ENCODE measurements around the gene YEATS2.

YEATS2 gene

DNA sequence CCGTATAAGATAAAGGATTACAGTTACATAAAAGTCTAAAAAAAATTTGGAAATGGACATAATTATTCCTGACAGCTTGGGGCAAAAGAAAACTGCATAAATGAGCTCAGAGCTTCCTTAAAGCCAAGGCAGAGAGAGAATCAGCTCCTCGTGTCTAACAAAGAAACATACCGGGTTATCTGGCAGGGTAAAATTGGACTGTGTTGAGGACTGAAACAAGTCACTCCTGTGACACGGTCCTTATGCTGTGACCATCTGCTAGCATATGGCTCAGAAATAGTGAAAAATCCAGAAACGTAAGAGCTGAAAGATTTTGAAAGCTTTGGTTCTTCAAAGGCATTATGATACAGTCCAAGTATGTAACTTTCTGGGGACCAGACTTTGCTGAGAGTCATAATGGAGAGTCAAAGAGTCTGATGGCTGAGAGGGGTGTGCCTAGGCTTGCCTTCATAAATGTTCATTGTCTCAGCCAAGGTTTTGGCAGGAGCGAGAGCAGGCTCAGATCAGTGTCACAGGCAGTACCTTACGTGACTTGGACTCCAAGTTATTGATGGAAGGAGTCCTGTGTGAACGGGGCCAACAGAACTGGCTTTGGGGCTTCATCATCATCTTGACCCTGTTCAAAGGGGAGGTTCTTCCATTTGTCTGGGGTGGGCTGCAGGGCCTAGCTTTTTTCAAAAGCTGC is 115.3 kb downstream of the YEATS2 start:
- DNase-seq (ENCODE audit: low read depth in 3 of 3) = no peak

DNA sequence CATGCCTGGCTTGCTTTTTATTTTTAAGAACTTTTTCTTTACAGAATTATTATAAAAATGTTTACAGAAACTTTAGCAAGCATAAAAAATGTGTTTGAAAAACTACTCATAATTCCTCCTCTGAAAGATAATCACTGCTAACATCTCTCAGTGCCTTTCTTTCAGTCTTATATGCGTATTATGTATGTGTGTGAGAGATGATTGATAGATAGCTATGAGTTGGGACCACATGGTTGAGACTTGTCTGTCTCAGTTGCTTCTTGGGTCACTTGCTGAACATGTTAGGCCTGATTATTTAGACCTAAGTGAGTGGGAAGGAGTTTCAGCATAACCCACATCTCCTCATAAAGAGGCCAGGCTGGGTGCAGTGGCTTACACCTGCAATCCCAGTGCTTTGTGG is 116.6 kb downstream of the YEATS2 start:
- DNase-seq (ENCODE audit: low read depth in 3 of 3) = no peak

GRCh38 chr3:183815563-183815940 is 118.0 kb downstream of the YEATS2 start:
- DNase-seq (ENCODE audit: low read depth in 3 of 3) = no peak

GRCh38 chr3:183815951-183816475 is 118.4 kb downstream of the YEATS2 start:
- no peak for DNase-seq (ENCODE audit: low read depth in 3 of 3)

DNA sequence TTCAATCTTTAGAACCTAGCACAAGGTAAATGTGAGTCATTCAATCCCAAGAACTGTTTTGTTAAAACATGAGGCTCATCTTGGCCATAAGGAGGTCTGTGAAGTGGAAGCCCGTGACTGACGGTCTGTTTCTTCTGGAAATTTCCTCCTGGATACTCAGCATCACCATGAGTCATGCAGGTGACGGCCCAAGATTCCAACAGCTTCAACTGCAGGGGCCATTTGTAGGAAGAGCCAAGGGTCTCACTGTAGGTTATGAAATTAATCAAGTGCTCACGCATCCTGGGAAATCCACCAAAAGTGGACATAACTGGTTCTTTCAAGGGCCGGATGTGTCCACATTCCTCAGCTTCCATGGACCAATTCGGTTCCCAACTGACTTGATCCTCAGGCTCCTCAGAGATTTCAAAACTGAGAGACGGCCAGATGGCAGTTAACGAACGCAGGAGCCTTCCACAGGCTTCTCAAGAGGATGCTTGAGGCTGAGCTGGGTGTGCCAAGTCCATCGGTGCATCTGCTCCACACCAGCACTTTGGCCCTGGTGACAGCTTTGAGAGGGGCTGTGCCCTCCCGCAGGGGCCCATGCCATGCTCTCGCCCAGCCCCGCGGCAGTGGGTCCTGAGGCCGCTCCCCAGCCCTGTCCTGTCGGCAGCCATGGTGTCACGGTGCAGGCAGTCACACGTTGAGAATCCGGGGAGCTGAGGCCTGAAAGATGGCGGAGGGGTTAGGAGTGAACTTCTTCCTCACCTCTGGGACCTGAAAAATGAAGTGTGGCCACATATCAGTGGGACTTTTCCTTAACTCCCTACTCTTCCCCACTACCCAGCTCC is 119.3 kb downstream of the YEATS2 start:
- no peak for DNase-seq (ENCODE audit: low read depth in 3 of 3)

- no peak for DNase-seq (ENCODE audit: low read depth in 3 of 3)
Measured at GRCh38 chr3:183817639-183818038, 120.0 kb downstream of the YEATS2 start.

DNA sequence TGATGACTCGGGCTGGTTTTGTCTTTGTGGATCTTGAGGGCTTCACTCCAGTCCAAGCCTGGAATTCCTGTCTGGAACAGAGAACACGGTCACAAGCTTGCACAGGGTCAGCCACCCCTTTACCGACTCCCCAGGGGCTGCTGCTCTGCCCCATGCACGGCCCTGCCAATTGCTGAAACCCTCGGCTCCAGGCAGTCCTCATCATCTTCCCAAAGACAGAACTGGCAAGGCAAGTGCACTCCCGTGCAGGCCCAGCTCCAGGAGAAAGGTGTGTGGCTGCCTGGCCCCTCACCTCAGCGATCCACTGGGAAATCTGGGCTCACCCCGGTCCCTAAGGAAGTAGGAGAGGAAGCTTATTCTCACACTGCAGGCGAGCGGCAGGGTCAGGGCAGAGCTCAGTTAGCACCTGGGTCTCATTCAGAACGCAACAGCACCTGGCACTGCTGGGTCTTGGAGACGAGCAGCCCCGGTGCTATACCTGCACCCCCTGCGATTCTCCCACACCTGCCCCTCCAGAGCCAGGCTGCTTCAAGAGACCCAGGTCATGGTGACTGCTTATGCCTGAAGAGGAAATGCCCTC is 120.5 kb downstream of the YEATS2 start:
- DNase-seq (ENCODE audit: low read depth in 3 of 3) = no peak

GRCh38 chr3:183818706-183819624 is 121.4 kb downstream of the YEATS2 start:
- DNase-seq (ENCODE audit: low read depth in 3 of 3) = no peak

GRCh38 chr3:183819831-183820230 is 122.2 kb downstream of the YEATS2 start:
- no peak for DNase-seq (ENCODE audit: low read depth in 3 of 3)

DNA sequence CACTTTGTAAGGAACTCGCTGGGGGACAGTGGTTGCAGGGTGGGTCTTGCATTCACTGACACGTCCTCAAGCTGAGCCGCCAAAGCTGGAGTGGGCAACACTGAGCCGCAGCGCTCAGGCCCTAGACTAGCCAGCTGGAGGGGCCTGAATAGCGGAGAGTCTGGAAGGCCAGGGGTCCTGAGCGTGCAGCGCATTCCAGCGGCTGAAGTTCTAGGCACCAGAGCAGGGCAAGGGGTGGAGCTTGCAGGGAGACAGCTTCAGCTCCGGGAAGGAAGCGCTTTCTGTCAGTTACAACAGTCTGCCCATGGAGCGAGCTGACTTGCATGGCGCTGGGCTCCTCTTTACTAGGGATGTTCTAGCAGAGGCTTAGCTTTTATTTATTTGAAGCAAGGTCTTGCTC is 125.0 kb downstream of the YEATS2 start:
- DNase-seq (ENCODE audit: low read depth in 3 of 3) = no peak

DNA sequence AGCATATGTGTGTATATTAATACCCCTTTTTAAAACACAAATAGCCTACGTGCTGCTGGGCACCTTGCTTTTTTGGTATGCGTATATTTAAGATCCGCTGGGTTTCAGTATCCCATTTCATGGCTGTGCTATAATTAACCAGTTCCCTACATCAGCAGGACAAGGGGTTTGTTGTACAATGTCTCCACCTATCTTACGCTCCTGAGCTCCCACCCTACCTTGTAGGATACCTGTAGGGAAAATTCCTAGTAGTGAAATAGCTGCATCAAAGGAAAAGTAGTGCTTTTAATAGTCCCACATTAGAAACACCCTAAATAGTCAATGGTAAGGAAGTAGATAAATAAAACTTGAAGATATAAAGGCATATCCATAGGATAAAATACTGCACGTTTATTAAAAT is 126.4 kb downstream of the YEATS2 start:
- no peak for DNase-seq (ENCODE audit: low read depth in 3 of 3)

GRCh38 chr3:183824761-183825455 is 127.3 kb downstream of the YEATS2 start:
- DNase-seq (ENCODE audit: low read depth in 3 of 3) = peak in 1 of 3 experiments; percentile 9

GRCh38 chr3:183825456-183826161 is 128.0 kb downstream of the YEATS2 start, which contains the start of gene MAP6D1:
MAP6D1 (minus strand) TSS chr3:183825577; CDS start chr3:183825547, 30 bp downstream.
- DNase-seq (ENCODE audit: low read depth in 3 of 3) = peak in 2 of 3 experiments; percentile 13 to 21

GRCh38 chr3:183826448-183827250 is 129.1 kb downstream of the YEATS2 start:
- no peak for DNase-seq (ENCODE audit: low read depth in 3 of 3)

GRCh38 chr3:183827809-183828537 is 130.4 kb downstream of the YEATS2 start:
- DNase-seq (ENCODE audit: low read depth in 3 of 3) = no peak

GRCh38 chr3:183828538-183828870 is 130.9 kb downstream of the YEATS2 start:
- DNase-seq (ENCODE audit: low read depth in 3 of 3) = no peak

- DNase-seq (ENCODE audit: low read depth in 3 of 3) = no peak
Measured at GRCh38 chr3:183829466-183829865, 131.9 kb downstream of the YEATS2 start.

GRCh38 chr3:183830187-183830586 is 132.6 kb downstream of the YEATS2 start:
- no peak for DNase-seq (ENCODE audit: low read depth in 3 of 3)

DNA sequence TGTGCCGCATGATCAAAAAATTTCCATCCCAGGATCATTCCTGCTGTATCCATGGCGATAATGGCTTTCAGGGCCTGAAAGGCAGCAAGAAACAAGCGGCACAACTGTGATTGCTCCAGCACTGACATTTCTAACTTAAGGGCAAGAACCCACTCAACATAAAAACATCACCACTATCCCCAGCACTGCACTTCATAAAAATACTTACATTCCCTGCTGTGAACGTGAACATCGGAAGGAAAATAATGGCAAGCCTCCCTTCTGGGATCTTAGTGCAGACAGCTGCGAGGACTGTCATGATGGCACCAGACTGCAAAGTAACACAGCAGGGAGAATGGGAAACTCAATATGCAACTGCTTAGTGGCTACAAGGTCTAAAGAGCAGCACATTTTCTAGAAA is 135.9 kb downstream of the YEATS2 start:
- no peak for DNase-seq (ENCODE audit: low read depth in 3 of 3)
